ENCODE results near the gene PPID. TPM values are rescaled to one million over a fixed set of nuclear protein-coding genes. Genes with fewer than 3 reads are reported as not detected.

Gene PPID
- total and polyA plus RNA-seq, 2 of the 13 experiments (the other 11 are each of a cell fraction or from before 2014, with no cell fraction given) = 15.4 to 63.4 TPM

- Histone ChIP-seq H3K27me3 (ENCODE audit: control insufficient read depth in 1 of 2, insufficient read depth in 2 of 2, low read length in 2 of 2) (no peaks in the 10 kb centered on the region; a peak in 1 of 5 replicates), H3K27ac (ENCODE audit: extremely low read length, insufficient read depth, low read length) (peak overlapping the region; percentile 81), H3K4me2 (ENCODE audit: low read depth, low read length) (peak overlapping the region; percentile 87), H3K36me3 (replicated peaks in 1 of 2; ENCODE audit: control insufficient read depth in 1 of 2, insufficient read depth in 2 of 2, low read length in 2 of 2) (peaks cover 5 to 43% of the 10 kb centered on the region in 2 experiments; a peak in 4 of 5 replicates), H3K79me2 (ENCODE audit: insufficient read depth, low read length) (peaks cover 38% of the 10 kb centered on the region), H3K4me1 (ENCODE audit: insufficient read depth, low read length) (peaks cover 40% of the 10 kb centered on the region), H3K9ac (ENCODE audit: insufficient read depth, low read depth, low read length) (peak overlapping the region; percentile 78; the same call in 1 of the 2 replicates), H3K4me3 (replicated peaks in 1 of 3; ENCODE audit: insufficient read depth in 1 of 3, low read depth in 2 of 3, low read length in 3 of 3) (peak overlapping the region; percentile 80 to 96 (median 93); a peak in 5 of 6 replicates), H4K20me1 (ENCODE audit: insufficient read depth, low read length) (no peaks in the 10 kb centered on the region), H2AFZ (ENCODE audit: low read length) (no peak overlapping the region), H3K9me3 (ENCODE audit: low read length) (no peaks in the 10 kb centered on the region)
- no TSS peak for BruUV-seq (replicated peaks)
- DNase-seq (ENCODE audit: low spot score) (no peak), FAIRE-seq (no peak), ATAC-seq (no peak)
- intact Hi-C loops (cut with micrococcal nuclease; ENCODE audit: unreplicated experiment) = loop anchor here (10.0 kb wide), 1 partner anchor 383 kb away; the partner anchor contains the start of gene RAPGEF2
- in situ Hi-C loops (cut with HindIII; ENCODE audit: extremely low pct_ligation_motif_present, low pct_unique_long_range_greater_than_20kb) = loop anchor here (10.0 kb wide), 1 partner anchor 483 kb away; no protein-coding TSS in a partner anchor
- POLR2A ChIA-PET = no interaction called here
- WGBS (ENCODE audit: low lambda C conversion rate) = 92% methylated on average over 1 of the region's 1 CpG
- CTCF ChIA-PET (ENCODE audit: low intra/inter-chr PET ratio, low total read pairs) = no interaction called here
- TF ChIP-seq ZFP36L2 (CRISPR knock-in tag; IDR thresholded peaks at IDR 0.05) (no peak), SP4 (CRISPR knock-in tag; IDR thresholded peaks at IDR 0.05) (no peak)
Measured at GRCh38 chr4:158721680-158722079, 1.5 kb downstream of the PPID start.

- ATAC-seq (no peak), FAIRE-seq (no peak), DNase-seq (ENCODE audit: low spot score) (no peak)
- no peaks in the 10 kb centered on the region for H4K20me1 ChIP-seq (ENCODE audit: insufficient read depth, low read length)
- no peak overlapping the region for H2AFZ ChIP-seq (ENCODE audit: low read length)
- BruUV-seq (replicated peaks) = no TSS peak
- no peaks in the 10 kb centered on the region for H3K9me3 ChIP-seq (ENCODE audit: low read length)
- in situ Hi-C loops (cut with HindIII; ENCODE audit: extremely low pct_ligation_motif_present, low pct_unique_long_range_greater_than_20kb) = no loop called here
- H3K27ac ChIP-seq (ENCODE audit: extremely low read length, insufficient read depth, low read length) = no peak overlapping the region
- WGBS (ENCODE audit: low lambda C conversion rate) = 82% methylated on average over 3 of the region's 3 CpGs
- CTCF ChIA-PET (ENCODE audit: low intra/inter-chr PET ratio, low total read pairs) = no interaction called here
- peaks cover 12 to 90% of the 10 kb centered on the region in 2 experiments for H3K36me3 ChIP-seq (replicated peaks in 1 of 2; ENCODE audit: control insufficient read depth in 1 of 2, insufficient read depth in 2 of 2, low read length in 2 of 2)
- no peaks in the 10 kb centered on the region for H3K27me3 ChIP-seq (ENCODE audit: control insufficient read depth in 1 of 2, insufficient read depth in 2 of 2, low read length in 2 of 2)
- H3K4me2 ChIP-seq (ENCODE audit: low read depth, low read length) = no peak overlapping the region
- no peak overlapping the region for H3K9ac ChIP-seq (ENCODE audit: insufficient read depth, low read depth, low read length)
- POLR2A ChIA-PET = no interaction called here
- peaks cover 14% of the 10 kb centered on the region for H3K4me1 ChIP-seq (ENCODE audit: insufficient read depth, low read length)
- intact Hi-C loops (cut with micrococcal nuclease; ENCODE audit: unreplicated experiment) = no loop called here
- peaks cover 15% of the 10 kb centered on the region for H3K79me2 ChIP-seq (ENCODE audit: insufficient read depth, low read length)
- no peak overlapping the region for H3K4me3 ChIP-seq (replicated peaks in 1 of 3; ENCODE audit: insufficient read depth in 1 of 3, low read depth in 2 of 3, low read length in 3 of 3)
- TF ChIP-seq NFE2 (CRISPR knock-in tag; IDR thresholded peaks at IDR 0.05) (no peak), HMGXB4 (CRISPR knock-in tag; IDR thresholded peaks at IDR 0.05; ENCODE audit: borderline replicate concordance in 1 of 2, low read depth in 1 of 2) (no peak), ZNF747 (CRISPR knock-in tag; IDR thresholded peaks at IDR 0.05; ENCODE audit: borderline replicate concordance) (no peak), SOX6 (IDR thresholded peaks at IDR 0.05) (no peak), SOX6 (CRISPR knock-in tag; IDR thresholded peaks at IDR 0.05) (no peak), BRD4 (CRISPR knock-in tag; IDR thresholded peaks at IDR 0.05) (no peak), SNRNP70 (IDR thresholded peaks at IDR 0.05; ENCODE audit: low read depth, low read length) (no peak), ZFP91 (CRISPR knock-in tag; IDR thresholded peaks at IDR 0.05; ENCODE audit: borderline replicate concordance) (no peak), HOXA5 (CRISPR knock-in tag; IDR thresholded peaks at IDR 0.05) (no peak), ZNF772 (CRISPR knock-in tag; IDR thresholded peaks at IDR 0.05) (no peak), CENPBD1 (CRISPR knock-in tag; IDR thresholded peaks at IDR 0.05; ENCODE audit: borderline replicate concordance, low read depth) (no peak), DR1 (CRISPR knock-in tag; IDR thresholded peaks at IDR 0.05) (no peak), NR0B2 (CRISPR knock-in tag; IDR thresholded peaks at IDR 0.05) (no peak)
Measured at GRCh38 chr4:158715802-158716201, 7.4 kb downstream of the PPID start.

Measured in HepG2 (cell line).